G401 (cell line): ENCODE measurements around the gene ZDHHC21. TPM values are rescaled to one million over a fixed set of nuclear protein-coding genes. Genes with fewer than 3 reads are reported as not detected.
"Not testable (repeated sequence)": the region's sequence is repeated elsewhere in the genome, so short reads cannot be mapped to it uniquely, and the experiment has no call there.

ENCODE experiments used
- DNase-seq: peaks from one replicate; pipeline ENCODE4 v3.0.0-alpha.2; 2015; ENCODE audit warnings: low spot score
- in situ Hi-C: cut with HindIII; loops from 2 replicates; pipeline ENCODE4 v1.10.0; 2016; ENCODE audit warnings: low sequenced_read_pairs, mixed read lengths
- total RNA-seq: library from RNA; depleted of rRNA; stranded (reverse); fragments of >200 nt; shearing (Covaris generic); gene quantifications from 2 replicates; pipeline ENCODE4 v1.2.3, GENCODE V29; 2014

ZDHHC21 gene
- total RNA-seq, 1 experiment from 2014 or later, result 3.9 TPM

GRCh38 chr9:14687042-14687719 lies 6.1 kb downstream of the ZDHHC21 start:
- no peak for DNase-seq
- in situ Hi-C loops, result no loop called here

GRCh38 chr9:14686168-14686567 lies 7.1 kb downstream of the ZDHHC21 start:
- no peak for DNase-seq
- in situ Hi-C loops, result no loop called here

GRCh38 chr9:14682616-14683015 lies 10.6 kb downstream of the ZDHHC21 start:
- in situ Hi-C loops, result not testable (repeated sequence)

GRCh38 chr9:14678776-14679175 lies 14.5 kb downstream of the ZDHHC21 start:
- in situ Hi-C loops, result no loop called here
- no peak for DNase-seq

More at GRCh38 chr9:14682616-14683015, 10.6 kb downstream of the ZDHHC21 start:
- not testable (repeated sequence) for DNase-seq

- DNase-seq, result no peak
- in situ Hi-C loops, result no loop called here
Measured at GRCh38 chr9:14677872-14678271, 15.4 kb downstream of the ZDHHC21 start.

GRCh38 chr9:14677396-14677795 lies 15.8 kb downstream of the ZDHHC21 start:
- in situ Hi-C loops, result no loop called here
- DNase-seq, result no peak

GRCh38 chr9:14674630-14675029 lies 18.6 kb downstream of the ZDHHC21 start:
- no peak for DNase-seq
- in situ Hi-C loops, result no loop called here

- DNase-seq, result no peak
- in situ Hi-C loops, result no loop called here
Measured at GRCh38 chr9:14671377-14671776, 21.9 kb downstream of the ZDHHC21 start.

- in situ Hi-C loops, result no loop called here
- DNase-seq, result no peak
Measured at GRCh38 chr9:14670718-14671117, 22.5 kb downstream of the ZDHHC21 start.

GRCh38 chr9:14664022-14664421 lies 29.2 kb downstream of the ZDHHC21 start:
- DNase-seq, in situ Hi-C loops: not testable (repeated sequence)

GRCh38 chr9:14662060-14662453 lies 31.2 kb downstream of the ZDHHC21 start:
- no peak for DNase-seq
- in situ Hi-C loops, result no loop called here

- in situ Hi-C loops, result no loop called here
- DNase-seq, result peak; percentile 73
Measured at GRCh38 chr9:14661421-14662059, 31.7 kb downstream of the ZDHHC21 start.

GRCh38 chr9:14660721-14661120 lies 32.5 kb downstream of the ZDHHC21 start:
- in situ Hi-C loops, result no loop called here
- no peak for DNase-seq

GRCh38 chr9:14654932-14655331 lies 38.3 kb downstream of the ZDHHC21 start:
- in situ Hi-C loops, result no loop called here
- no peak for DNase-seq

GRCh38 chr9:14653511-14653910 lies 39.7 kb downstream of the ZDHHC21 start:
- in situ Hi-C loops, result no loop called here
- no peak for DNase-seq

- peak; percentile 56 for DNase-seq
- in situ Hi-C loops, result no loop called here
Measured at GRCh38 chr9:14652729-14653377, 40.4 kb downstream of the ZDHHC21 start.

- in situ Hi-C loops, result no loop called here
- no peak for DNase-seq
Measured at GRCh38 chr9:14650596-14650995, 42.6 kb downstream of the ZDHHC21 start.

GRCh38 chr9:14645648-14646047 lies 47.6 kb downstream of the ZDHHC21 start:
- no peak for DNase-seq
- in situ Hi-C loops, result no loop called here

- in situ Hi-C loops, result no loop called here
- no peak for DNase-seq
Measured at GRCh38 chr9:14640967-14641366, 52.3 kb downstream of the ZDHHC21 start.

GRCh38 chr9:14640294-14640693 lies 52.9 kb downstream of the ZDHHC21 start:
- in situ Hi-C loops, result no loop called here
- no peak for DNase-seq
